Measurements from ENCODE around the gene CTSO. TPM values are rescaled to one million over a fixed set of nuclear protein-coding genes. Genes with fewer than 3 reads are reported as not detected.

The CTSO gene
- total RNA-seq, 1 experiment from 2014 or later = 2.8 TPM

DNA sequence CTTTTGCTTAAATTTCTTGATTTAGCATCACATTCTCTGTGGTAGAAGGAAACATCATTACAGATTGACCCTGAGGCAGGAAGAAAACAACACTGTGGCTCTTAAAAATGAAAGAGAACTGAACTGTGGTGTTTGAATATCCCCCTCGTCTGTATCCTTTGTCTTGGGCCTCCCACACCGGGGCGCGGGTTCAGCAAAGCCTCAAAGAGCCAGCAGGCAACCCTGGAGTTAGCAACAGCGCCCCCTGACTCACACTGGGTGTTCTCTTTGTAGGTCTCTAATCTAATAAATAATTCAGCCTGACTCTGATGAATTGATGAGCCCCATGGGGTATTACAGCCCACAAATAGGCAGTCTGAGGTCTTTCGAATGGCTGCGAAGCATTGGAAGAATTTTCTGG is 46.1 kb upstream of the CTSO start:
- POLR2A ChIA-PET (ENCODE audit: unreplicated experiment) = no interaction called here
- intact Hi-C loops (cut with micrococcal nuclease) = no loop called here
- CTCF ChIA-PET = no interaction called here

DNA sequence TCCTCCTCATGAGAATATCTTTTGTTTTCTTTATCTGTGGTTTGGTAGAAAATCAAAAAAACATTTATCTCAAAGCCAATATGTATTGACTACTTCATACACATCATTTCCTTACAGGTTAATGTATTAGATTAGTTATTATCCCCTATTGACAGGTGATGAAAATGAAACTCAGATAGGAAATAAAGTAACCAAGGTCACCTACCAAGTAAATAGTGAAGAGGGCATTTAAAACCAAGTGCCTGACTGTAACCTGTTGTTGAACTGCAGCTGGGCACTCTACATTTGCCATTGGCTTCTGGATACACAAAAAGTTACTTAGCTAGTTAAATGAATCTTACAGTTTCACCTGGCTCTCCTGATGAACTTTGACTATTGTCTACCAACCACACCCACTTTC is 41.4 kb upstream of the CTSO start:
- no TSS peak for BruUV-seq (replicated peaks)
- H3K36me3 ChIP-seq (ENCODE audit: low read depth, low read length) = no peaks in the 10 kb centered on the region
- intact Hi-C loops (cut with micrococcal nuclease) = no loop called here
- no peaks in the 10 kb centered on the region for H3F3A ChIP-seq (ENCODE audit: low read length, unreplicated experiment)
- no peak overlapping the region for H3K9ac ChIP-seq (ENCODE audit: low read length)
- ChIA-PET CTCF (no interaction called here), POLR2A (ENCODE audit: unreplicated experiment) (no interaction called here)
- no peak overlapping the region for H3K27ac ChIP-seq (ENCODE audit: low read length)
- DNase-seq = no peak
- H3K4me1 ChIP-seq (ENCODE audit: insufficient read depth, low read length) = no peaks in the 10 kb centered on the region
- no peak for ATAC-seq
- no peaks in the 10 kb centered on the region for H4K20me1 ChIP-seq (ENCODE audit: low read length)
- no peaks in the 10 kb centered on the region for H3K9me2 ChIP-seq (replicated peaks; ENCODE audit: low read length)
- H2AFZ ChIP-seq (ENCODE audit: low read length) = no peak overlapping the region
- H3K4me3 ChIP-seq (ENCODE audit: low read length) = no peak overlapping the region
- H3K4me2 ChIP-seq (ENCODE audit: low read length) = no peak overlapping the region
- H3K27me3 ChIP-seq (ENCODE audit: low read length) = no peaks in the 10 kb centered on the region
- H3K79me2 ChIP-seq (ENCODE audit: low read length) = no peaks in the 10 kb centered on the region
- TF ChIP-seq CTCF (conservative IDR thresholded peaks at IDR 0.05; ENCODE audit: low read depth, low read length) (no peak), EZH2 (IDR thresholded peaks at IDR 0.05; ENCODE audit: low read length, unreplicated experiment) (no peak), EZH2phosphoT487 (IDR thresholded peaks at IDR 0.05; ENCODE audit: borderline replicate concordance, low read length) (no peak)
- no peaks in the 10 kb centered on the region for H3K9me3 ChIP-seq (ENCODE audit: low read length)

More for the DNA sequence above, 46.1 kb upstream of the CTSO start:
- no peaks in the 10 kb centered on the region for H3K4me1 ChIP-seq (ENCODE audit: insufficient read depth, low read length)
- no peaks in the 10 kb centered on the region for H3K9me3 ChIP-seq (ENCODE audit: low read length)
- no peak overlapping the region for H3K9ac ChIP-seq (ENCODE audit: low read length)
- no peaks in the 10 kb centered on the region for H3K36me3 ChIP-seq (ENCODE audit: low read depth, low read length)
- no peaks in the 10 kb centered on the region for H3K27me3 ChIP-seq (ENCODE audit: low read length)
- peak; percentile 49 for TF ChIP-seq CTCF (conservative IDR thresholded peaks at IDR 0.05; ENCODE audit: low read depth, low read length)
- no peak for TF ChIP-seq EZH2phosphoT487 (IDR thresholded peaks at IDR 0.05; ENCODE audit: borderline replicate concordance, low read length)
- TF ChIP-seq EZH2 (IDR thresholded peaks at IDR 0.05; ENCODE audit: low read length, unreplicated experiment) = no peak
- H3F3A ChIP-seq (ENCODE audit: low read length, unreplicated experiment) = no peaks in the 10 kb centered on the region
- ATAC-seq (no peak), DNase-seq (peak; percentile 10)
- H3K4me3 ChIP-seq (ENCODE audit: low read length) = no peak overlapping the region
- no peak overlapping the region for H3K4me2 ChIP-seq (ENCODE audit: low read length)
- no peaks in the 10 kb centered on the region for H4K20me1 ChIP-seq (ENCODE audit: low read length)
- peak overlapping the region; percentile 63 for H2AFZ ChIP-seq (ENCODE audit: low read length)
- H3K27ac ChIP-seq (ENCODE audit: low read length) = no peak overlapping the region
- no peaks in the 10 kb centered on the region for H3K9me2 ChIP-seq (replicated peaks; ENCODE audit: low read length)
- no peaks in the 10 kb centered on the region for H3K79me2 ChIP-seq (ENCODE audit: low read length)
- no TSS peak for BruUV-seq (replicated peaks)

- ChIA-PET POLR2A (ENCODE audit: unreplicated experiment) (no interaction called here), CTCF (no interaction called here)
- no peaks in the 10 kb centered on the region for H3K79me2 ChIP-seq (ENCODE audit: low read length)
- H3K27me3 ChIP-seq (ENCODE audit: low read length) = no peaks in the 10 kb centered on the region
- no peaks in the 10 kb centered on the region for H3F3A ChIP-seq (ENCODE audit: low read length, unreplicated experiment)
- no peak overlapping the region for H3K9ac ChIP-seq (ENCODE audit: low read length)
- no peaks in the 10 kb centered on the region for H3K4me1 ChIP-seq (ENCODE audit: insufficient read depth, low read length)
- ATAC-seq = no peak
- H3K9me2 ChIP-seq (replicated peaks; ENCODE audit: low read length) = no peaks in the 10 kb centered on the region
- DNase-seq = no peak
- no peaks in the 10 kb centered on the region for H4K20me1 ChIP-seq (ENCODE audit: low read length)
- intact Hi-C loops (cut with micrococcal nuclease) = no loop called here
- H3K4me2 ChIP-seq (ENCODE audit: low read length) = no peak overlapping the region
- no peak overlapping the region for H3K27ac ChIP-seq (ENCODE audit: low read length)
- H2AFZ ChIP-seq (ENCODE audit: low read length) = no peak overlapping the region
- TF ChIP-seq CTCF (conservative IDR thresholded peaks at IDR 0.05; ENCODE audit: low read depth, low read length) = no peak
- H3K36me3 ChIP-seq (ENCODE audit: low read depth, low read length) = no peaks in the 10 kb centered on the region
- no TSS peak for BruUV-seq (replicated peaks)
- no peaks in the 10 kb centered on the region for H3K9me3 ChIP-seq (ENCODE audit: low read length)
- no peak overlapping the region for H3K4me3 ChIP-seq (ENCODE audit: low read length)
These were observed 30.6 kb upstream of the CTSO start for GRCh38 chr4:155984106-155984797.

All from PC-3 (cell line).